LNCAP (cell line): ENCODE results near the gene MLLT3.

ENCODE experiments used
- TF ChIP-seq, protein P1 (sequence below): fragments of 450-650 bp; IDR thresholded peaks from 2 replicates; pipeline ENCODE4 v1.5.1; 2017; ENCODE audit warnings: mild to moderate bottlenecking

Gene MLLT3

DNA sequence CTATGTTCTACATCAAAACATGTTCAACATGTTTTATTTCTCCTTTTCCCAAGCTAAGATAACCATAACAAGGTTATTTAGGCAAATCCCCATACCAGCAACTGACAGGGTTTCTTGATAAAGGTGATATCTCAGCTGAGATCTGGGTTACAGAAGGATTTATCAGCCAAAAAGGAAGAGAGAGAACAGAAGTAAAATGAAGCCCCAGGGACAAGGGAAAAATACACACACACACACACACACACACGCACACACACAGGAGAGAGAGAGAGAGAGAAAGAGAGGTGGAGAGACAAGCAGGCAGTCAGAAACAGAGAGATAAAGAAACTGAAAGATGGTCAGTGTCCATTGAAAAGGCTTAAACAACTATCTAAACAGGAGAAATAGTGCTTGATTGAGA, 19.7 kb upstream of the MLLT3 start:
- TF ChIP-seq, protein P1, sequence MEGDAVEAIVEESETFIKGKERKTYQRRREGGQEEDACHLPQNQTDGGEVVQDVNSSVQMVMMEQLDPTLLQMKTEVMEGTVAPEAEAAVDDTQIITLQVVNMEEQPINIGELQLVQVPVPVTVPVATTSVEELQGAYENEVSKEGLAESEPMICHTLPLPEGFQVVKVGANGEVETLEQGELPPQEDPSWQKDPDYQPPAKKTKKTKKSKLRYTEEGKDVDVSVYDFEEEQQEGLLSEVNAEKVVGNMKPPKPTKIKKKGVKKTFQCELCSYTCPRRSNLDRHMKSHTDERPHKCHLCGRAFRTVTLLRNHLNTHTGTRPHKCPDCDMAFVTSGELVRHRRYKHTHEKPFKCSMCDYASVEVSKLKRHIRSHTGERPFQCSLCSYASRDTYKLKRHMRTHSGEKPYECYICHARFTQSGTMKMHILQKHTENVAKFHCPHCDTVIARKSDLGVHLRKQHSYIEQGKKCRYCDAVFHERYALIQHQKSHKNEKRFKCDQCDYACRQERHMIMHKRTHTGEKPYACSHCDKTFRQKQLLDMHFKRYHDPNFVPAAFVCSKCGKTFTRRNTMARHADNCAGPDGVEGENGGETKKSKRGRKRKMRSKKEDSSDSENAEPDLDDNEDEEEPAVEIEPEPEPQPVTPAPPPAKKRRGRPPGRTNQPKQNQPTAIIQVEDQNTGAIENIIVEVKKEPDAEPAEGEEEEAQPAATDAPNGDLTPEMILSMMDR: no peak

DNA sequence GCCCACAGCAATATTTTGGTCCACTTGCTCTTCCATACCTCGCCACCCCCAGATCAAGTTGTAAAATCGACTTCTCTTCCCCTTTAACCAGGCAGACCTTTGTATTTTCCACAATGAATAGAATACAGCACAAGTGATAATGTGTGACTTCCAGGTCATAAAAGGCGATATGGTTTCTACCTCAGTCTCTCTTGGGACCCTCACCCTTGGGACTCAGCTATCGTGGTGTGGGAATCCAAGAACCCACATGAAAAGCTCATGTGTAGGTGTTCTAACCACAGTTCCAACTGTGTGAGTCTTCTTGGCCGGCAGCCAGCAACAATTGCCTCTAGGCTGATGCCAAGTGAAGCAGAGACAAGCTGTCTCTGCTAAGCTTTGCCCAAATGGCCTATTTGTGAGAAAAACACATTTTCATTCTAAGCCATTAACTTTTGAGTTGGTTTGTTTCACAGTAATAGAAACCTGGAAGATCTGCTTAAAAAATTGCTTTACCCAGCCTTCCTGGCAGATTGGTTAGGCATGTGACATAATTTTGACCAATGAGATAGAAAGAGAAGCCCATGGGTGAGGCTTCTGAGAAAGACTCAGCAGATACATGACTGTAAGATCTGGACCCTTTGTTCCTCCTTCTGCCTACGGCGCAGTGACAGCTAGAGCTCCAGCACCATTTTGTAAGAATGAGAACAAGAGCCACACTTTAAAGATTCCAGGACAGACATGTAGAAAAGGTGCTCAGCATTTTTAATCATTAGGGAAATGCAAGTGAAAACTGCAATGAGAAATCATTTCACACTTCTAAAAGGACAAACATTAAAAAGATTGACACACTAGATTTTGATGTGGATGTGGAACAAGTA, 18.3 kb upstream of the MLLT3 start:
- TF ChIP-seq, protein P1: no peak

DNA sequence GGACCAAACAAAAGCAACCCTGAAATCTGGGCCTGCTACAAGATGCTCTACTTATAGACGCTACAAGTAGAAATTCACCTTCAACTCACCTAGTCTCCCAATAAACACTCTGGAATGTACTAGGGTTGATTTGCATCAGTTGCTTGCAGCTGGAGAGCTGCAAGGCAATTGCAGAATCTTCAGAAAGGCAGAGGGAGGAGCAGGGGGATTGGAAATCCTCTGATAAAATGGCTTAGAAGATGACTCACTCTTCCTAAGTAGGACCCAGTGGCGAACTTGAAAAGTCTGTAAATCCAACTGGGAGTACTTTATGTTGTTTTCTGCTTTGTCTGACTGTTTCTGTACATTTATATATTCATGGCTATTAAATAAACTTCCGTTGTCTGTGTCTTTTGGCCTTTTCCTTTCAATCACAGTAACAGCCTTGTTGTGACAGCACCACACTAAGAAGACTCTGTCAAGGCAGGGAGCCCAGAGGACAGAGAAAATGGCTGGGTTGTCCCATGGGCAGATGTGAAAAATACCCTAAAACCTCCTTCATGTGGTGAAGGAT, 14.7 kb upstream of the MLLT3 start:
- TF ChIP-seq, protein P1: no peak

DNA sequence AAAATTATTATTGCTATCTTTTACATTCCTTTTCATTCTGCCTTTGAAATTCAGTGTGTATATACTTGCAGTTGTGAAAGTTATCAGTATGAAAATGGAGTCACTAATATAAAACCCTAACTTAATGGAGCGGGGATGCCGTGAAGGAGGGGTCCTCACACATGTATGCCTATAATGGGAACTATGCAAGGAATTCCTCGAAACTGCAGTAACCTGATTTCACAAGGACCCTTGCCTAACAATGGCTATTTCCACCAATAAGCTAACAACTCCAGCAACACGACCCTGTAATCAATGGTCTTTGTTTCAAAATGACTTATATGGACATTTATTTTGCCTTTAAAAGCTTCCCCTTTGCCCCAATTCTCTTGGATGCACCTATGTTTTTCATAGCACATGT, 12.6 kb upstream of the MLLT3 start:
- TF ChIP-seq, protein P1: no peak

DNA sequence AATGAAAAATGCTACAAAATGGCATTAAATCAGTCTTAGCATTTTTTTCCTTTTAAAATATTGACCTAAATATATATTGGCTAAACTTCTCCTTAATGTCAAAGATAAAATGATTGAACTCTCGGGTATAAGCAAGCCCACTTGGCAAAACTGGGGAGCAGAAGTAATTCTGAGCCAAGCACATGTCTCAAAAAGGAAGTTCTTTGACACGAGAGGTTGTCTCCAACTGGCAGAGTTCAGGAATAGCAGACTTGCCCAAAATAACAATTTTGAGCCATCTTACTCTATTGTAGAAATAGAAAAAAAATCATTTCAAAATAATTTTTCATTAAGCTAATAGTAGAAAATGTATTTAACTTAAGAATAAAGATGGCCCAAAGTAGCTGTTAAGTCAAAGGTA, 10.4 kb upstream of the MLLT3 start:
- TF ChIP-seq, protein P1: no peak

DNA sequence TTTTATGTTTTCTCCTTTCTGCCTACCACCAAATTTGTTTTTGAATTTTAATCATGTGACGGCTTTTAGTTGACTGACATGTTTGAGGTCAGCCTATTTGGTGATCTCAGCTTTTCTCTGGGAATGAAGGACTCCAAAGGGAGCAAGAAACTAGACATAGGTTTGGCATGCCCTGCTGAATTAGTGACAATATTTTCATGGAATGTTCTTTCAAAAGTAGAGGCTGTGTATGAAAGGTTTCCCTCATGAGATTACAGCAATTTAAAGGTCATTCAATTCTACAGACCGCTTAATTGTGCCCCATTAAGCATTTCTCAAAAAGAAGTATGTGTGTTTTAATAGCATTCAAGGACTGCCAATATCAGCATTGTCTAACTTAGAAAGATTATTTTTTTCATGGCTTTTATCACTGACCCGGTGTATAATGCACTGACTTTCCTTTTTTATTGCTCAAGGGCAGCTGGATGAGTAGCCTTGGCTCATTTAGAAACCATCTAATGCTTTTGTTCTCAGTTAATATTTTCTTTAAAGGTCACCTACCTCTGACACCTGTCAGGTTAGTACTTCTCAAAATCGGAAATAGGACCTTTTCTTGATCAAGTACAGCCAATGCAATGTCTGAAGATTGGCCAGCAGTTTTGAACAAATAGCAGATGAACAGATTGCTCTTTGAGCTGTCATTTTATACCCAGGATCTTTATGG, 8.1 kb upstream of the MLLT3 start:
- TF ChIP-seq, protein P1: no peak

DNA sequence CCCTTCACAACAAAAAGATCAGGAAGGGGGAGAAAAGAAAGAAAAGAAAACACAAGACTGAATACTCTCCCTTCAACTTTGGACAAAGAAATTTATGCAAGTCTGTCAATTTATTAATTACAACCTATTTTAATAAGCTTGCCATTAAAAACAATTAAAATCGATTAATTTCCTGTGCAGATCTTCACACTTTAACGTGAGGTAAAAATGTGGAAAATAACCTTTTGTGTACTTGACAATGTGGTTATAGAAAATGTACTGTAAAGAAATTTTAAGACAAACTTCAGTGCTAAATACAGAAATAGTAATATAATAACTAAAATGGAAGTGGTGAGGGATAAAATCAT, 2.7 kb upstream of the MLLT3 start:
- TF ChIP-seq, protein P1: no peak; the same call in 1 of the 2 replicates
